HG03457 (cell line): ENCODE measurements around the gene KPNA5.
A peak's percentile ranks its signal among the peaks of the same experiment; 100 is the strongest.
"Not testable (repeated sequence)": the region's sequence is repeated elsewhere in the genome, so short reads cannot be mapped to it uniquely, and the experiment has no call there.

Experiments
- ATAC-seq: cut with Tn5 transposase; IDR thresholded peaks from one replicate; pipeline ENCODE4 v1.9.1; 2021; ENCODE audit warnings: moderate number of reproducible peaks; ENCODE audit not compliant: unreplicated experiment

The KPNA5 gene

DNA sequence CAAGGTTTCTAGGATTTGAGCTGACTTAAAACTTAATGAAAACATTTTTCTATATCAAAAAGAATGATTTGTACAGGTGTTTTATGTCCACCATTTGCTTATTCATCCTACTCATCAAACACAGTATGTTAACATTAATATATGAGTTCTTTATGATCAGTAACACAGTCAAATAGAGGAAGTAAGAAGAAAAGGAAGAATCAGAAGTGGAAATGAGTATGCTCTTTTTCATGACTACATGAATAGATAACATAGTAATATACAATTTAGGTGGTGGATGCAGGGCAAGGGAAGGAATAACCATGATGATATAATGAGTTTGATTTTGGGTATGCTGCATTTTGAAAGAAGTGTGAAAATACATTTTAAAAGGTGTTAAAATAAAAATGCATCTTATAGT is 16.5 kb downstream of the KPNA5 start:
- peak; percentile 54 for ATAC-seq

DNA sequence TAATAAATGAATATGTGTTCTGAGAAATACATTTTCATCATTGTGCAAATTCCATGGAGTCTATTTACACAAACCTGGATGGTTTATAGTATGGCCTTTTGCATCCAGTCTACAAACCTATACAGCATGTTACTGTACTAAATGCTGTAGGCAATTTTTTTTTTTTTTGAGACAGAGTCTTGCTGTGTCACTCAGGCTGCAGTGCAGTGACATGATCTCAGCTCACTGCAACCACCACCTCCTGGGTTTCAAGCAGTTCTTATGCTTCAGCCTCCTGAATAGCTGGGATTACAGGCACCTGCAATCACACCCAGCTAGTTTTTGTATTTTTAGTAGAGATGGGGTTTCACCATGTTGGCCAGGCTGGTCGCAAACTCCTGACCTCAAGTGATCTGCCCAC is 22.9 kb downstream of the KPNA5 start:
- not testable (repeated sequence) for ATAC-seq

DNA sequence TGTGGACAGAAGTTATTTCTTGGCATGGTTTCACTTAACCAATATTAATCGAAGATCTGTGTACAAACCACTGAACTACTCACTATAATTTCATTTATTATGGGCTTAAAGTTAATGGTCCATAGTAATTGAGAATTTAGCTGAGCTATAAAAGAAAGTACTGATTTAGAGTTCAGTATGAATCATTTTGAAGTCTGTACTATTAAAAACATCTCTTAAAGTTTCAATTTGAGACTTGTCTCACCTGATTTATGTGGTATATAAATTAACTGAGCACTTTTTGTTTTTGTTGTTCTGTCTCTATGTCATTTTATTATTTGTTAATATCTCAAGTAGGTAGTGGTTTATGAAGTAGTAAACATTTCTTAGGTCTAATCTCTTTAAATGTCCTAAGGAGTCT is 24.9 kb downstream of the KPNA5 start:
- no peak for ATAC-seq

DNA sequence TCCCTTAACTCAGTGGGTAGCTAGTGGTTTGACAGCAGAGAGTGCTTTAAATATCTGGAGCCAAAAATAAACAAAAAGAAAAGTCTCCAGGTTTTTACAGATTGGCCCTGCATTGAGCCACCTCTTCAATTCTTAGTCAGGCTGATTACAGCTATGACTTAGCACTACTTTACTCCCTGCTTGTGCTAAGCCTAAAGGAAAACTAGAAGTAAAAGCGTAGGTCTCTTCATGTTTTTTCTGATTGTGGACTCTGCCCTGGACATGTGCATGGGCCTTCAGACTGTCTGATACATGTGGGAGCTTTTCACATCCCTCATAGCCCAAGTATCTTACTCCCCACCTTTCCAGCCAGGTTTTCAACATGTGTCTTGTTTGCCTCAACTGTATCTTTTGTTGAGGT is 33.3 kb downstream of the KPNA5 start:
- ATAC-seq = no peak

DNA sequence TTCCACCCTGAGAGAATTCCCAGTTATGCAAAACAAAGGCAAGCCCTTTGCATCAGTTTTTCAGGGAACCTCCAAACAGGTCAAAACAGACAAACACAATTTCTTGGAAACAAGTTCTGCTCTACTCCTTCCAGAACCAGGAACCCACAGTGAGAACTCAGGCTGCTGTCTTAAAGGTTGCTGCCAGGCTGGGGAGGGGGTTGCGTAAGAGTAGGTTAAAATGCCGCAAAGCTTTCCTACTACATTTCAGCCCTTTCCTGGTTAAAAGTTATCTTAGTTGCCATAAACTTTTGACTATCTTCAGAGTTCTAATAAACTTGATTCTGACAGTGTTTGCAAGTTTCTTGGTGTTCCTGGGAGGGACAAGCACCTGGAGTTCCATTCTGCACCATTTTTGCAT is 33.8 kb downstream of the KPNA5 start:
- no peak for ATAC-seq

DNA sequence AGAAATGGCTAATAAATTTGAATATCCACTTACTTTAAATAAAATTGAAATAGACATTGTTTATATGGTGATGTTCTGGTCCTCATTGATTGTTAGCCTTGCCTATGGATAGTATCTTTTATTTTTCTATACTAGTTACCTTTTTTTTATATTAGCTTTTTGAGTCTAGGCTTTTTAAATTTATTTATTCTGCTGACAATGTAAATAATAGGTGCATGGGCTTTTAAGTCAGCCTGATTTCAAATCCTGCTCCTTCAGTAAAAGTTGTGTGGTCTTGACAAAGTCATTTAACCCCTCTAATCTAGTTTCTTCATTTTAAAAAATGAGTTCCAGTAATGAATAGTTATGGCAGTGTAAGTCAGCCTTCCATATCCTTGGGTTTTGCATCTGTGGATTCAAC is 45.9 kb downstream of the KPNA5 start:
- ATAC-seq = no peak

- ATAC-seq = no peak
Observed at GRCh38 chr6:116730513-116730912, 49.5 kb downstream of the KPNA5 start.

DNA sequence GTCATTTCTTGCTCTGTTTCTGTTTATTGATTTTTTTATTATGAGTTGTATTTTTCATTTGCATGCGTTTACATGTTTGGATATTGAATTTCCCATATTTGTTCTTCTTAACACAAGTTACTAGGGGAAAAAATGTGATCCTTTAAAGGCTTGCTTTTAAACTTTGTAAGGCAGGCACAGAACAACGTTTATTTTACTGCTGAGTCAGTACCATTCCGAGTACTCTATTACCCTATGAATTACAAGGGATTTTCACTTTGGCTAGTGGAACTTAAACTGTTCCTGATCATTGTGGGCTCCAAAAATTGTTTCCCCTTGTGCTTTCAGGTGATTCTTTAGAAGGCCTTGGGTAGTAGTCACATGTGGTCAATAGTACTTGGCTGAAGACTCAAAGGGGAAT is 56.0 kb downstream of the KPNA5 start:
- no peak for ATAC-seq

GRCh38 chr6:116740486-116740885 is 59.5 kb downstream of the KPNA5 start:
- ATAC-seq = not testable (repeated sequence)

- ATAC-seq = no peak
Observed at GRCh38 chr6:116741571-116741970, 60.6 kb downstream of the KPNA5 start.

- no peak for ATAC-seq
Observed at GRCh38 chr6:116745176-116745575, 64.2 kb downstream of the KPNA5 start.

DNA sequence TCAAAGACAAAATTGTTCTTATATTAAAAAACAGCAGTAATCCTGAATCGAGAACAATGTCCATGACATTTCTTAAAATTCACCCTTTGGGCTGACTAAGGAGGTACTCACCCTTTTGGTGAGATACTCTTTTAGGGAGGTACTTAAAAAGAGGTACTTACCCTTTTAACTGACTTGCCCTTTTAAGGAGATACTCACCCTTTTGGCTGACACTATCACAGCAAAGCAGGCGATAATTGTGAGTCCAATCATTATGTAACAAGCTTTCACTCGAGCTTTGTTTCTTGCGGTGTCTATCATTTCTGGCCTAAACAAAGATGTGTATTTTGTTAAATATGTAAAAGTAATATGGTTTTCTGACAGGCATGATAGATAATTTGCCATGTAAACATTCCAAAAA is 80.8 kb downstream of the KPNA5 start:
- ATAC-seq = no peak

GRCh38 chr6:116762235-116762634 is 81.2 kb downstream of the KPNA5 start:
- ATAC-seq = no peak

DNA sequence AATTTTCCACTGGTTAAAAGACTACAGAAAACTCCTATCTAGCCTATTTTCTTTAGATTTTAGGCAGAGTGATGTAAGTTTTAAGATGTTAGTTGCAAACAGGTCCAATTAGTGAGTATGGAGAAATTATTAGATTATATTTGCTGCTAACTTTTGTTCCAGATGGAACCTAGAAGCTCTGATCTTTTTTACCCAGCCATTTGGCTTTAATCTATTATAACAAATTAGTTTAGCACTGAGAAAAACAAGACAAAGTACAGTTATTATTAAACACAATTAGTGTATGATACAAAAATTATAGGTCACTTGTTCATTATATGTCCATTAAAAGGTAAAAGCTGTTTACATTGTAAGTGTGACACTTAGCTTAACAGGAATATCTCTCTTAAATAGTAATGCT is 82.0 kb downstream of the KPNA5 start:
- no peak for ATAC-seq

DNA sequence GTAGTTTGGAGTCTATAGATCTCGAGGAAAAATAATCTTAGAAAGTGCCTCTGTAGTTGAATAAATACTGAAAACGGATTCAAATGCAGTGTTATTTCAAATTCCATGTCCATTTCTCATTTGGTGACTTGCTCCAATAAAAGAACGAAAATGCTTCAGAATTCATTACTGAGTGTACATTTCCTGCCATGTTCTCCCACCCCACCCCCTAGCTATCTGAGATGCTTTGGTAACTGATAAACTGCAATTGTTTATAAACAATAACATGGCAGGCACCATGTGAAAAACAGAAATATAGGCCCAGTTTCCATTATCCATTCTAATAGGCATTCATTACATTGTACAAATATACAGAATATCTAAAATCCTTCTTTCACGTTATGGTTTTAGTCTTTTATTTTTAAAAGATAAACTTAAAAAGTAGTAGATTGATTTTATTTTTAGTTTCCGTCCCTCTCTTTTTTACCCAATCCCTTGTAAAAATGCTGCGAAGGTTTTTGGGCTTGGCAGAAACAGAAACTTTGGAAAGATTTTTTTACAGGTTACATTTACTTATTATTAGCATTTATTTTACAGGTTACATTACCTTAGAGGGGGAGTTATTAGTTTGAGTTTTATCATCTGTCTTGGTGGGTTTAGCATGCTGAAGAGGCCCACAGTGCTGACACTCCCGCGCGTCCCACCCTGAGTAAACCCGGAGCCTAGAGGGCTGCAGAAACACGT is 83.1 kb downstream of the KPNA5 start:
- ATAC-seq = no peak

DNA sequence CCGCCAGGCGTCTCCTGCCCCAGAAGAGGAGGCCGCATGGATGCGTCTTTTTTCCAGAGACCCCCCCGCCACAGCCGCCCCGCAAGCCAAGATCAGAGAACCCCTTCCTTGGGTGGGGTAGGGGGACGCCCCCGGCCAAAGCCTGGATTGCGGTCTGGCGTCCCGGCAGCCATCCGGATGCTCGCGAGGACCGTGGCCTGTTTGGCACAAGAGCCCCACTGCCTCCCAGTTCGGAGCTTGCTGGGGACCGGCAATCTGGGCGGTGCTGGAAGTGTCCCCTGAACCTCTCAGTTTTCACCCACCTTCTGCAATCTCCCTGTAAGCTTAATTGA is 83.6 kb downstream of the KPNA5 start:
- no peak for ATAC-seq

DNA sequence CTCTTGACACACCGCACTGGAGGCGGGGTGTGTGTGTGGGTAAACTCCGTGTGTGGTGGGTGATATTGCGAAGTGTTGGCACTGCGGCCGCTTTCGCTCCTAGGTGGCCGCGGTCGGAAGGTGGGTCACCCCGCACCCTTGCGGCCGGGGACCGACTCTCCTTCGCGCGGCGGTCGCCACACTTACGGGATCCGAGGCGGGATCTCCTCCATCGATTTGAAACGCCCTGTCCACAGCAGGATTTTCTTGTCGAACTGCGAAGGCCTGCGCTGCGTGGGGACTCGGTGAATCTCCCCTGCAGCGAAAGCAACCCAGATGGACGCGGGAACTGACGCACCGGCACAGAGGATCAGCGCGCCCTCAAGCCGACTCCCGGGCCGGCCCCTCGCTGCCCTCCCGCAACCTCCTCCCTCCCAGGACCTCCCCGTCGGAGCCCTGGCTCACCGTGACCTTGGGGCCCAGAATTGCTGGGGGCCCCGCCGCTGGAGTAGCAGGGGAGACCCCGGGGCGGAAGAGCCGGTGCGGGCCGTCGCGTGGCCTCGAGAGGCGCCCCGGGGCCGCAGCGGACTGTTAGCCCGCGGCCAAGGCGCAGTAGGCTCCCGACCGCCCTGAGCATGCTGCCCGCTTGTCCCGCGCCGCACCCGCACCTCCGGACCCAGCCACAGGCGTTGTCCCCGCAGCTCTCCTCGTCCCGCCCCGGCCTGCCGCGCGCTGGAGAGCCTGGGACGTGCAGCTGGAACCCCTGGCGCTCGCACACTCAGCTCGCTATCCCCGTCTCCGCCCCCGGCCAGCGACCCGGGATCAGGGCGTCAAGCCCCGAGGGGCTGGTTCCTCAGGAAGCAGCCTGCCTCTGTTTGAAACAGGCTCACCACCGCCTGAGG is 84.2 kb downstream of the KPNA5 start, which contains the start of gene FAM162B:
FAM162B (minus strand) TSS at position 759 of the 881 bp plus-strand sequence; CDS start at position 616, 143 bp downstream.
- no peak for ATAC-seq

- no peak for ATAC-seq
Observed at GRCh38 chr6:116766506-116767176, 85.6 kb downstream of the KPNA5 start.

DNA sequence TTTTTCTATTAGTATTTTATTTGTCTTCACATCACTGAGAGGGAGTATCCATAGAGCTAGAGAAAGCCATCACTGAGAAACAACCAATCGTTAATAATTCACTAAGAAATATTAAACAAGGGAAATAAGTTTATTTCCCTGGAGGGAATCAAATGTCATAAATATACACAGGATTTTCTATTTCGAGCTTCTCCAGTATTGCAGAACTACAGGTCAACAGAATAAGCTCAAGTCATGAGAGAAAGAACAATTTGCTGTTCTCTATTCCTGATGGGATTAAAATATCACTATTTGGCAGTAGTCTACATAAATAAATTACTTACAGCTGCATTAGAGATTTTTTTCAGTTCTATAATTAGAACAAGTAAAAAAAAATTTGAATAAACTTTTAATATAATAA is 86.7 kb downstream of the KPNA5 start:
- no peak for ATAC-seq

DNA sequence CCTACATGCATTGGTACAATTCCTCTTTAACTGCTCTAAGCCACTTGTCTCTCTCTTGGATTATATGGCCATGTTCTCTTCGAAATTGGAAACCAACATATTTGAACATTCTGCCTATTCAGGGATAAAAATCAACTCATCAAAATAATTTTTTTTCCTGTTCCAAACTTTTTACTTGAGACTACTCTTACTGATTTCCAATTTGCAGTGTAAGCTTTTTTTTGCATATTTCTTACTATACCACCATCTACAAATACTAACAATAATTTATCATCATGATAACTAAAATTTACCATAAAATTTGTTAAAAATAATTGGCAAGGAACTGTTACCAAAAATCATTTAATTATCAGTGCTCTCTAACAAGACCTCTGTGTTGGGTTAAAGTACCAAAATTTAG is 91.4 kb downstream of the KPNA5 start:
- no peak for ATAC-seq

GRCh38 chr6:116773886-116774285 is 92.9 kb downstream of the KPNA5 start:
- ATAC-seq = no peak
